ENCODE results near the gene ZNF35.

The ZNF35 gene

DNA sequence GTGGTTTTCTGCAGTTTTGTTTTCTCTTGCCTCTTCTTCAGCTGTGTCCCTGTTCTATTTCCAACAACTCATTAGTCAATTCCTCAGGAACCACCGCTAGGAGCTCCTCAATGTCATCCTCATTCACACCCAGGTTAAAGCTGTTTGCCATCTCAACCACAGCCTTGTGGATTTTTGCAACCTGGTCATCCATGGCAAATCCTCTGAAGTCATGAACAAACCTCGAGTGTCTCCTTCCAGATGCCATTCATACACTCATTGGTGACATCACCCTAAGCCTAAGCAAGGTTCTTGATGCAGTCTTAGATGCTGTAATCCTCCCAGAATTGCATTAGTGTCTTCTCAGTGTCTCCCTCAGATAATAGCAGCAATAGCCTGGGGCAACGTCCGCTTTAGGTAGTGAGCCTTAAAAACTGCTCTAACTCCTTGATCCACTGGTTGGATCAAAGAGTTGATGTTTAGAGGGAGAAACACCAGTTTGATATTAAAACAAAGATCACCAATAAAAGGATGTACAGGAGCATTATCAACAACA is 32.5 kb downstream of the ZNF35 start:
- H2BK120ac ChIP-seq (ENCODE audit: low read depth, low read length), result no peak overlapping the region
- H3K4ac ChIP-seq (ENCODE audit: low read length), result no peak overlapping the region
- H3K9ac ChIP-seq (ENCODE audit: low read depth, low read length, poor library complexity), result no peak overlapping the region
- no peak overlapping the region for H2BK12ac ChIP-seq (ENCODE audit: low read length)
- H3K4me2 ChIP-seq (ENCODE audit: insufficient read depth, low read length, poor library complexity, severe bottlenecking), result no peak overlapping the region
- WGBS, 2 donors (ENCODE audit: extremely low coverage in 2 of 2, insufficient read length in 2 of 2, insufficient replicate concordance in 1 of 2), result no CpG with 5 or more reads among the region's 4 CpGs
- H3K14ac ChIP-seq (ENCODE audit: low read length), result no peak overlapping the region
- no peaks in the 10 kb centered on the region for H3K27me3 ChIP-seq (ENCODE audit: control insufficient read depth in 3 of 3, insufficient read depth in 3 of 3, low read depth in 1 of 3, low read length in 3 of 3)
- no peaks in the 10 kb centered on the region for H3K79me1 ChIP-seq (ENCODE audit: low read depth, low read length)
- no peak overlapping the region for H4K91ac ChIP-seq (ENCODE audit: low read depth, low read length, poor library complexity)
- H2AK5ac ChIP-seq (ENCODE audit: low read depth, low read length), result no peak overlapping the region
- H4K8ac ChIP-seq (ENCODE audit: low read depth, low read length), result no peak overlapping the region
- H3K36me3 ChIP-seq (replicated peaks in 1 of 2; ENCODE audit: control insufficient read depth in 2 of 2, insufficient read depth in 2 of 2, low read length in 2 of 2), result peaks cover 1 to 38% of the 10 kb centered on the region in 2 donors
- H3K4me1 ChIP-seq (ENCODE audit: control insufficient read depth in 2 of 2, insufficient read depth in 1 of 2, low read depth in 1 of 2, low read length in 2 of 2), result no peaks in the 10 kb centered on the region
- H2BK15ac ChIP-seq (ENCODE audit: low read length), result no peak overlapping the region
- no peak overlapping the region for H2AFZ ChIP-seq (ENCODE audit: low read length)
- H3K4me3 ChIP-seq (ENCODE audit: low read length in 2 of 2), result no peak overlapping the region
- H3K18ac ChIP-seq (ENCODE audit: low read length), result no peak overlapping the region
- H3K23ac ChIP-seq (ENCODE audit: low read depth, low read length, poor library complexity), result no peak overlapping the region
- H3K9me3 ChIP-seq (replicated peaks in 1 of 2; ENCODE audit: control insufficient read depth in 2 of 2, insufficient read depth in 1 of 2, low read depth in 1 of 2, low read length in 2 of 2), result peaks cover 29 to 61% of the 10 kb centered on the region in 2 donors
- no peak overlapping the region for H3K27ac ChIP-seq (replicated peaks; ENCODE audit: low read length)
- no peak overlapping the region for H2BK5ac ChIP-seq (ENCODE audit: low read length)
- DNase-seq (ENCODE audit: low spot score), result no peak

DNA sequence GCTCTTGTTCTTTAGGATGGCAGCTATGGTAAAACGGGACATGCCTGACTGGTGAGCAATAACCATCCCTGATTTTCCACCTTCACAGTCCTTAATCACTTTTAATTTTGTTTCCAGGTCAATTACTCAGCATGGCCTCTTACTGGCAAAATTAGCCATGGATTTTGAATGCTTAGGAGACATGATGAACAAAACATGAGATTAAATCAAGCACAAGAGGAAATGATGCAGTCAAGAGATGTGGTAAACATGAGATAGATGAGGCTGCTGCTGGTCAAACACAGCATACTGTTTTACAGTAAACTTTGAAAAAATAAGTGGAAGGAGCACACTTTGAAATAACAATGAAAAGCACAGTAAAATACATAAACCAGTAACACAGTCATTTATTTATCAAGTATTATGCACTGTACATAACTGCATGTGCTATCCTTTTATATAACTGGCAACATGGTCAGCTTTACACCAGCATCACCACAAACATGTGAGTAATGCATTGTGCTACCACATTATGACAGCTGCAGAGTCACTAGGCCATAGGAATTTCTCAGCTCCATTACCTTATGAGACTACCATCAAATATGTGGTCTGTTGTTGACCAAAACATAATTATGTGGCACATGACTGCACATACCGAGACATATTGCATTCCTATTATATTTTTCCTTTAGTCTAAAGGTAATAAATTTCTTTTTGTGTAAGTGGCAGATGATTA is 33.8 kb downstream of the ZNF35 start:
- no peak overlapping the region for H2AFZ ChIP-seq (ENCODE audit: low read length)
- H3K36me3 ChIP-seq (replicated peaks in 1 of 2; ENCODE audit: control insufficient read depth in 2 of 2, insufficient read depth in 2 of 2, low read length in 2 of 2), result peaks cover 1 to 38% of the 10 kb centered on the region in 2 donors
- no peaks in the 10 kb centered on the region for H3K4me1 ChIP-seq (ENCODE audit: control insufficient read depth in 2 of 2, insufficient read depth in 1 of 2, low read depth in 1 of 2, low read length in 2 of 2)
- peaks cover 24 to 73% of the 10 kb centered on the region in 2 donors for H3K9me3 ChIP-seq (replicated peaks in 1 of 2; ENCODE audit: control insufficient read depth in 2 of 2, insufficient read depth in 1 of 2, low read depth in 1 of 2, low read length in 2 of 2)
- H3K4me2 ChIP-seq (ENCODE audit: insufficient read depth, low read length, poor library complexity, severe bottlenecking), result no peak overlapping the region
- H3K27ac ChIP-seq (replicated peaks; ENCODE audit: low read length), result no peak overlapping the region
- H4K8ac ChIP-seq (ENCODE audit: low read depth, low read length), result no peak overlapping the region
- no peaks in the 10 kb centered on the region for H3K27me3 ChIP-seq (ENCODE audit: control insufficient read depth in 3 of 3, insufficient read depth in 3 of 3, low read depth in 1 of 3, low read length in 3 of 3)
- no peak overlapping the region for H2AK5ac ChIP-seq (ENCODE audit: low read depth, low read length)
- no peak overlapping the region for H3K4me3 ChIP-seq (ENCODE audit: low read length in 2 of 2)
- no peak overlapping the region for H3K9ac ChIP-seq (ENCODE audit: low read depth, low read length, poor library complexity)
- no peak overlapping the region for H4K91ac ChIP-seq (ENCODE audit: low read depth, low read length, poor library complexity)
- WGBS, 2 donors (ENCODE audit: extremely low coverage in 2 of 2, insufficient read length in 2 of 2, insufficient replicate concordance in 1 of 2), result no CpG with 5 or more reads among the region's 2 CpGs
- H3K4ac ChIP-seq (ENCODE audit: low read length), result no peak overlapping the region
- H2BK120ac ChIP-seq (ENCODE audit: low read depth, low read length), result no peak overlapping the region
- H3K14ac ChIP-seq (ENCODE audit: low read length), result no peak overlapping the region
- no peak overlapping the region for H2BK12ac ChIP-seq (ENCODE audit: low read length)
- no peak for DNase-seq (ENCODE audit: low spot score)
- H3K18ac ChIP-seq (ENCODE audit: low read length), result no peak overlapping the region
- H2BK5ac ChIP-seq (ENCODE audit: low read length), result no peak overlapping the region
- H2BK15ac ChIP-seq (ENCODE audit: low read length), result no peak overlapping the region
- no peak overlapping the region for H3K23ac ChIP-seq (ENCODE audit: low read depth, low read length, poor library complexity)
- H3K79me1 ChIP-seq (ENCODE audit: low read depth, low read length), result no peaks in the 10 kb centered on the region

DNA sequence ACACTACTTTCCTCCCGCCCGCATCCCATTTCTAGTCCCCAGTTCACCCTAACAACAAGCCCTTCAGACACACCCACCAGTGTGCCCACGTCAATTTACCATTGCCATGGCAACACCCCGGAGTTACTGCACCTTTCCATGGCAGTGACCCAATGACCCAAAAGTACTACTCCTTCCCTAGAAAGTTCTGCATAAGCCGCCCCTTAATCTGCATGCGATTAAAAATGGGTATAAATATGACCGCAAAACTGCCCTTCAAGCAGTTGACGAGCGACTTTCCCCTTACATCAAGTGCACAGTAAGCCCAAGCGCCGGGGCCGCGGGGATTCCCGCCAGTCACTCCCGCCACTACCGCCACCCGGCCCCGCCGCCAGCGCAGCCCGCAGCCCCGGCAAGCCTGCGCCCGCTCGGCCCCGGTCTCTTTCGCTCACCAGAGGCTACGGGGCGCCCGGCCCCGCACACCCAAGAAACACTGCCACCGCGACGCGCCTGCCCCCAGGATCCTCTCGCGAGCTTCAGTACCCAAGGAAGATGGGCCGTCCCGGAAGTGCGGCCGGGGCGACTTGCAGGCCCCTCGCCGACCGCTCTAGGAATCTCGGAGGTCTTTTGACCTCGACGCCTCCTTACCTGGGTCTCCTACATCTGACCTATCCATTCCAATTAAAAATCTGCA is 36.7 kb downstream of the ZNF35 start:
- Histone ChIP-seq H3K79me1 (ENCODE audit: low read depth, low read length) (no peaks in the 10 kb centered on the region), H2BK120ac (ENCODE audit: low read depth, low read length) (no peak overlapping the region), H3K14ac (ENCODE audit: low read length) (no peak overlapping the region), H3K36me3 (replicated peaks in 1 of 2; ENCODE audit: control insufficient read depth in 2 of 2, insufficient read depth in 2 of 2, low read length in 2 of 2) (peaks cover 1 to 38% of the 10 kb centered on the region in 2 donors), H2AK5ac (ENCODE audit: low read depth, low read length) (no peak overlapping the region), H2AFZ (ENCODE audit: low read length) (peak overlapping the region; percentile 97), H4K91ac (ENCODE audit: low read depth, low read length, poor library complexity) (no peak overlapping the region), H3K23ac (ENCODE audit: low read depth, low read length, poor library complexity) (no peak overlapping the region), H3K4me2 (ENCODE audit: insufficient read depth, low read length, poor library complexity, severe bottlenecking) (peak overlapping the region; percentile 38), H3K4ac (ENCODE audit: low read length) (no peak overlapping the region), H4K8ac (ENCODE audit: low read depth, low read length) (no peak overlapping the region), H3K9ac (ENCODE audit: low read depth, low read length, poor library complexity) (peak overlapping the region; percentile 21), H3K4me1 (ENCODE audit: control insufficient read depth in 2 of 2, insufficient read depth in 1 of 2, low read depth in 1 of 2, low read length in 2 of 2) (no peaks in the 10 kb centered on the region), H3K27ac (replicated peaks; ENCODE audit: low read length) (no peak overlapping the region), H2BK15ac (ENCODE audit: low read length) (no peak overlapping the region), H3K4me3 (ENCODE audit: low read length in 2 of 2) (peak overlapping the region; percentile 76 to 90), H2BK5ac (ENCODE audit: low read length) (no peak overlapping the region), H3K18ac (ENCODE audit: low read length) (peak overlapping the region; percentile 75), H3K9me3 (replicated peaks in 1 of 2; ENCODE audit: control insufficient read depth in 2 of 2, insufficient read depth in 1 of 2, low read depth in 1 of 2, low read length in 2 of 2) (peaks cover 19 to 59% of the 10 kb centered on the region in 2 donors), H3K27me3 (ENCODE audit: control insufficient read depth in 3 of 3, insufficient read depth in 3 of 3, low read depth in 1 of 3, low read length in 3 of 3) (no peaks in the 10 kb centered on the region), H2BK12ac (ENCODE audit: low read length) (no peak overlapping the region)
- DNase-seq (ENCODE audit: low spot score), result peak; percentile 17
- WGBS, 2 donors (ENCODE audit: extremely low coverage in 2 of 2, insufficient read length in 2 of 2, insufficient replicate concordance in 1 of 2), result no CpG with 5 or more reads among the region's 48 CpGs

DNA sequence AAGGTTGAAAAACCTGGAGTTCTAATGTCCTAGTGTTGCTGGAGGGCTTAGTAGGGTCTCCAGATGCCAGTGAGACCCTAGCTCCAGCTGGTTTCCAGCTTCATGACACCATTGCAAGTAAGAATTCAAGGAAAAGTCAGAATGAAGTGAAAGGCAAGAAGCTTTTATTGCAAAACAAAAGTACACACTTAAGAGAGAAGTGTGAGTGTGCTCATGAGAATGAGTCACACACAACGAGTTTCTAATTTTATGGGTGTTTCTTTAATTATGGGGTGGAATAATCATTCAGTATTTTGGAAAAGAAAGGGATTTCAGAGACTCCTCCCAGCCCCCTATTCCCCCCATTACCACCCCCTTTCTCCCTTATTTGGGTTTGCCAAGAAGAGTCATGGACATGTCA is 39.4 kb downstream of the ZNF35 start:
- no peak overlapping the region for H3K23ac ChIP-seq (ENCODE audit: low read depth, low read length, poor library complexity)

More for the DNA sequence above, 39.4 kb downstream of the ZNF35 start:
- Histone ChIP-seq H2BK12ac (ENCODE audit: low read length) (no peak overlapping the region), H2AFZ (ENCODE audit: low read length) (no peak overlapping the region), H3K4me1 (ENCODE audit: control insufficient read depth in 2 of 2, insufficient read depth in 1 of 2, low read depth in 1 of 2, low read length in 2 of 2) (no peaks in the 10 kb centered on the region), H3K27ac (replicated peaks; ENCODE audit: low read length) (no peak overlapping the region), H3K9ac (ENCODE audit: low read depth, low read length, poor library complexity) (no peak overlapping the region), H3K79me1 (ENCODE audit: low read depth, low read length) (no peaks in the 10 kb centered on the region), H3K4ac (ENCODE audit: low read length) (no peak overlapping the region), H3K4me3 (ENCODE audit: low read length in 2 of 2) (no peak overlapping the region), H3K27me3 (ENCODE audit: control insufficient read depth in 3 of 3, insufficient read depth in 3 of 3, low read depth in 1 of 3, low read length in 3 of 3) (no peaks in the 10 kb centered on the region), H4K91ac (ENCODE audit: low read depth, low read length, poor library complexity) (no peak overlapping the region), H2BK120ac (ENCODE audit: low read depth, low read length) (no peak overlapping the region), H3K4me2 (ENCODE audit: insufficient read depth, low read length, poor library complexity, severe bottlenecking) (no peak overlapping the region), H3K14ac (ENCODE audit: low read length) (no peak overlapping the region), H2BK5ac (ENCODE audit: low read length) (no peak overlapping the region), H3K18ac (ENCODE audit: low read length) (no peak overlapping the region), H3K9me3 (replicated peaks in 1 of 2; ENCODE audit: control insufficient read depth in 2 of 2, insufficient read depth in 1 of 2, low read depth in 1 of 2, low read length in 2 of 2) (peaks cover 14 to 36% of the 10 kb centered on the region in 2 donors), H2AK5ac (ENCODE audit: low read depth, low read length) (no peak overlapping the region), H3K36me3 (replicated peaks in 1 of 2; ENCODE audit: control insufficient read depth in 2 of 2, insufficient read depth in 2 of 2, low read length in 2 of 2) (peaks cover 1 to 16% of the 10 kb centered on the region in 2 donors), H4K8ac (ENCODE audit: low read depth, low read length) (no peak overlapping the region), H2BK15ac (ENCODE audit: low read length) (no peak overlapping the region)
- DNase-seq (ENCODE audit: low spot score), result no peak
- no CpG with 5 or more reads among the region's 1 CpG for WGBS, 2 donors (ENCODE audit: extremely low coverage in 2 of 2, insufficient read length in 2 of 2, insufficient replicate concordance in 1 of 2)

Data from neuronal stem cell (in vitro differentiated cells).